22Rv1 (cell line): ENCODE results near the gene ZNF841.

ENCODE experiments used
- ZFX ChIP-seq: fragments of 450-650 bp; IDR thresholded peaks from 2 replicates; pipeline ENCODE4 v1.6.1; 2017; ENCODE audit warnings: antibody characterized with exemption, borderline replicate concordance
- TF ChIP-seq, protein P1 (sequence below): fragments of 450-650 bp; IDR thresholded peaks from 2 replicates; pipeline ENCODE4 v1.5.1; 2017; ENCODE audit warnings: mild to moderate bottlenecking

DNA sequence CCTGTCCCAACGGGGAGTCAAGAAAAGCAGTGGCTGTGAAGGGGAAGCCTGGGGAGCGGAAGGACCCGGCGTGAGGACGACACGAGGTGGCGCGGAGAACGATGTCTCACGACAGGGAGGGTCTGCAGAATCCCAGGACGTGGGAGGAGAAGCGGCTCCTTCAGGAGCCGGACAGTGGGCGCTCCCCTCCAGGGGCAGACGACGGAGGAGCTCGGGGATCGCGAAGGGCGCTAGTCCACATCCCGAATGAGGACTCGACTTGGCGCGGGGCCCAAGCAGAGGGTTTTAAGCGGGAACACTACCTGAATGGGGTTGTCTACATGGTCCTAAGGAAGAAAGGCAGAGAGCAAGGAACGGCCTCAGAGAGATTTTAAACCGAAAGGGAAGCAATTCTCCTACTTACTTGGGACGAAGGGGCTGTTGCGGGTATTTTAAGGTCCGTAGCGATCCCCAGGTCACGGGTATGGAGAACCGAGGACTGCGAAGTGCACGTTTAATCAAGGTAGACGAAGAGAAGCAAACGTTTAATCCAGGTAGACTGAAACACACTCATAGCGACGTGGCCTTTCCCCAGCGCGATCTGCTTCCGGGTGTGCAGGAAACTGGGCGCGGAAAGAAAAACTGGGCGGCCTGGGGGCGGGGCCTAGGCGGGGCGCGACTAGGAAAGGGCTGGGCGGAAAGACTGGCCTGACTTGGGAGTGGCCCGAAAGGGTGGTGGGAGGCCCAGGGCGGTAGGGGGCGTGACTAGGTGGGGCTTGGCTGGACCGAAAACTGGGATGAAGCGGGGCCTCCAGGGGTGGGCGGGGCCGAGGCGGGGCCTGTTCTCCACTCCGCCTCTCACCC, at the start of gene ZNF841:
- TF ChIP-seq, protein P1, sequence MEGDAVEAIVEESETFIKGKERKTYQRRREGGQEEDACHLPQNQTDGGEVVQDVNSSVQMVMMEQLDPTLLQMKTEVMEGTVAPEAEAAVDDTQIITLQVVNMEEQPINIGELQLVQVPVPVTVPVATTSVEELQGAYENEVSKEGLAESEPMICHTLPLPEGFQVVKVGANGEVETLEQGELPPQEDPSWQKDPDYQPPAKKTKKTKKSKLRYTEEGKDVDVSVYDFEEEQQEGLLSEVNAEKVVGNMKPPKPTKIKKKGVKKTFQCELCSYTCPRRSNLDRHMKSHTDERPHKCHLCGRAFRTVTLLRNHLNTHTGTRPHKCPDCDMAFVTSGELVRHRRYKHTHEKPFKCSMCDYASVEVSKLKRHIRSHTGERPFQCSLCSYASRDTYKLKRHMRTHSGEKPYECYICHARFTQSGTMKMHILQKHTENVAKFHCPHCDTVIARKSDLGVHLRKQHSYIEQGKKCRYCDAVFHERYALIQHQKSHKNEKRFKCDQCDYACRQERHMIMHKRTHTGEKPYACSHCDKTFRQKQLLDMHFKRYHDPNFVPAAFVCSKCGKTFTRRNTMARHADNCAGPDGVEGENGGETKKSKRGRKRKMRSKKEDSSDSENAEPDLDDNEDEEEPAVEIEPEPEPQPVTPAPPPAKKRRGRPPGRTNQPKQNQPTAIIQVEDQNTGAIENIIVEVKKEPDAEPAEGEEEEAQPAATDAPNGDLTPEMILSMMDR: no peak
- no peak for TF ChIP-seq ZFX
